ENCODE results near the gene FRS3.
A peak's percentile ranks its signal among the peaks of the same experiment; 100 is the strongest.

The FRS3 gene

DNA sequence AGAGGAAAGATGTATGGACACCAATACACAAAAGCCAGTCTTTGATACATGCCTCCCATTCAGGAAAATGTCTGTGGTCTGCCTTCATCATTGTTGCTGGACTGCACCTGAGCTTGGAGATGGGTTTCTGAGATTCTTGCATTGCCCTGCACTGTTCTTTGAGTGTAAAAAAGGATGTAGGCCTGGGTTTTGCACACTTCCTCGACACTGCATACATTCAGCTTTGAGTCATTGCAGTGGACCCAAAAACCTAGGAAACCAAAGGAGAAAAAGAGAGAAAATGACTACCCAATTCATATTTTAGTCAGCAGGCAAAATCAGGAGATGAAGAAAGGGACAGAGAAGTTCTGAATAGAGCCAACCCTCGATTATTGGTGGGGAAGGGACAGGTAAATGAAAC is 16.8 kb upstream of the FRS3 start:
- in situ Hi-C loops (cut with MboI; ENCODE audit: low pct_unique_long_range_greater_than_20kb, low sequenced_read_pairs): no loop called here
- DNase-seq: no peak

DNA sequence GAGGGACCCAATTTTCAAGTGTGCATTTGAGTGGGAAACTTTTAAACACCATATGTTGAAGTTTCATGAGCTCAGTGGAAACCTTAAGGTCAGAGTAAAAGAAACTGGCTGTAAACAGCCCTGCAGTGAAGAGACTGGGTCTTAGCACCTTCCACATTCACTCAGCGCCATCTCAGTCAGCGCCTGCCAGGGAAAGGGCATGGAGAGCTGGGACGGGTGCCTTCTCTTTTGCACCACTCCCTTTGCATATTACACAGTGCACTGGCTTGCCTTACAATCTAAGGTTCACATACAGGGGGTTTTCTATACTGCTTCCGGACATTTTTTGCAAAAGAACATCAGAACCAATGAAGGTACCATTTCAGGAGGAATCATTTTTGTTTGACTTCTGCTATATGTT is 12.3 kb upstream of the FRS3 start:
- no peak for DNase-seq
- in situ Hi-C loops (cut with MboI; ENCODE audit: low pct_unique_long_range_greater_than_20kb, low sequenced_read_pairs): no loop called here

DNA sequence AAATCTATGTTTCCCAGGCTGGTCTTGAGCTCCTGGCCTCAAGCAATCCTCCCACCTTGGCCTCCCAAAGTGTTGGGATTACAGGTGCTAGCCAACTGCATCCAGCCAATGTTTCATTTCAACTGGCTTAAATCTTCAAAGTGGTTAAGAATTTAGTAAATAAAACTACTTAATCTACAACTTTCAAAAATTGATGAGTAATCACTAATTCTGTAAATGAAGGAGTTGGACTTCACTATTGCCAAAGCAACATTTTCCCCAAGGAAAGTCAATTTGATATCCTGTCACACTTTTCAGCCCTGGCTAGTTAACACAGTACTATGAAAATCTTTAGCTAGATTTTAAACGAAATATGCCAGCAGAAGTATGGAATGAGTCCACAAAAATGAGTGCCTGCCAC is 11.6 kb upstream of the FRS3 start:
- no peak for DNase-seq
- in situ Hi-C loops (cut with MboI; ENCODE audit: low pct_unique_long_range_greater_than_20kb, low sequenced_read_pairs): no loop called here

DNA sequence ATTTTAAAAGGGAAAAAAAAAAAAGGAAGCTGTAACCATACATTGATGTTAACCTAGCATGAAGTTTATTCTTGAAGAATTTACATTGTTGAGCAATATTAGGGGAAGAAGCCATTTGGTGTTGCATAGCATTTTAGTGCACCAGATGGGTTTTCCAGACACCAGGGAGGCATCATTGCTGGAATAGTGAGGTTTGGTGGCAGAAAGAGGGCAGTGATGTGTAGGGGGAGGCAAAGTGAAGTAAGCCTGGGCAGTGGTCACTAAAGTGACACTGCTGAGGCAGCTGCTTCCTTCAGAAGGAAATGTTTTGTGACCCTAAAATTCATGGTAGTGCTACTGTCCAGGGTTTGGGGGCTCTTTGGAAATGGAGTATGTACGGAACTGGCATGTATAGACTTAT is 10.3 kb upstream of the FRS3 start:
- no peak for DNase-seq
- in situ Hi-C loops (cut with MboI; ENCODE audit: low pct_unique_long_range_greater_than_20kb, low sequenced_read_pairs): no loop called here

DNA sequence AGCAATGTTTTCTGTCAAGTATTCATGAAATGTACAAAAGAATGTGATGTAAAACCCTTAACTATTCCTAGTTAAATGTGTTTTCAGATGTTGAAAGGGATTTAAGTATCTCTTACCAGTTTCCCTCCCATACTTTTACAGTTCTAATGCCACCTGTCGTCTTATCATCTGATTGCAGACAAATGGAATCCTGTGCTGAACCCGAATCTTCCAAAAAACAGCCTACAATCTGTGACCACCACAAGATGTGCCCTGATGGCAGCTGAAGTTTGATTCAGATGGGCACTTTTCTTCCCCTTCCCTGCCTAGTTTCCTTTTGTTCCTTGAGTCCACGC is 9.7 kb upstream of the FRS3 start:
- no peak for DNase-seq
- in situ Hi-C loops (cut with MboI; ENCODE audit: low pct_unique_long_range_greater_than_20kb, low sequenced_read_pairs): loop anchor here (10.0 kb wide), 1 partner anchor 255 kb away; no protein-coding TSS in a partner anchor

DNA sequence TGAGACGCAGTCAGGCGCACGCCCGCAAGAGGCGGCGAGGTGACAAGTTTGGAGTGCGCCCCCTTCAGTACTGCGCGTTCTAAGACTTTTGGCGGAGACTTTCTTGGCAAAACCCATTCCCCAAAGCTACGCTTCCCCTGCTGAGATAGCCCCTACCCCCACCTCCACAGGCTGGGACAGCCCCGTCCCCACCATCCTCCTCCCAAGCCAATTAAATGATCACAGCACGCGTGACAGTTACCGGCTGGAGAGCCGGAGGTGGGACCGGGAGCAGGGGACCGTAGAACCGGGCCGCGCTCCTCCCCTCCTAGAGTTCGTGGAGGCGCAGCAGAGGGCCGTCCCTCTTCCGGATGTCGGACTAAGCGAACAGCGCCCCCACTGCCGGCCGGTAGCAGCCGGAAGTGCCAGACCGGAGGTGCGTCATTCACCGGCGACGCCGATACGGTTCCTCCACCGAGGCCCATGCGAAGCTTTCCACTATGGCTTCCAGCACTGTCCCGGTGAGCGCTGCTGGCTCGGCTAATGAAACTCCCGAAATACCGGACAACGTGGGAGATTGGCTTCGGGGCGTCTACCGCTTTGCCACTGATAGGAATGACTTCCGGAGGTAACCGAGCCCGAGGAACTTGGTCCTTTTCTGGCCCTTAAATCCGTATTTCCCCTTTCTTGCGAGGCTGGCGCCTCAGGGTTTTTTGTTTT is 7.7 kb upstream of the FRS3 start, which contains the start of gene TOMM6:
Gene TOMM6, plus strand, starts transcription at position 476 of the 699 bp plus-strand sequence. Its CDS starts 4 bp downstream, at position 480.
- in situ Hi-C loops (cut with MboI; ENCODE audit: low pct_unique_long_range_greater_than_20kb, low sequenced_read_pairs): loop anchor here (10.0 kb wide), 1 partner anchor 257 kb away; no protein-coding TSS in a partner anchor
- peak; percentile 97 for DNase-seq

DNA sequence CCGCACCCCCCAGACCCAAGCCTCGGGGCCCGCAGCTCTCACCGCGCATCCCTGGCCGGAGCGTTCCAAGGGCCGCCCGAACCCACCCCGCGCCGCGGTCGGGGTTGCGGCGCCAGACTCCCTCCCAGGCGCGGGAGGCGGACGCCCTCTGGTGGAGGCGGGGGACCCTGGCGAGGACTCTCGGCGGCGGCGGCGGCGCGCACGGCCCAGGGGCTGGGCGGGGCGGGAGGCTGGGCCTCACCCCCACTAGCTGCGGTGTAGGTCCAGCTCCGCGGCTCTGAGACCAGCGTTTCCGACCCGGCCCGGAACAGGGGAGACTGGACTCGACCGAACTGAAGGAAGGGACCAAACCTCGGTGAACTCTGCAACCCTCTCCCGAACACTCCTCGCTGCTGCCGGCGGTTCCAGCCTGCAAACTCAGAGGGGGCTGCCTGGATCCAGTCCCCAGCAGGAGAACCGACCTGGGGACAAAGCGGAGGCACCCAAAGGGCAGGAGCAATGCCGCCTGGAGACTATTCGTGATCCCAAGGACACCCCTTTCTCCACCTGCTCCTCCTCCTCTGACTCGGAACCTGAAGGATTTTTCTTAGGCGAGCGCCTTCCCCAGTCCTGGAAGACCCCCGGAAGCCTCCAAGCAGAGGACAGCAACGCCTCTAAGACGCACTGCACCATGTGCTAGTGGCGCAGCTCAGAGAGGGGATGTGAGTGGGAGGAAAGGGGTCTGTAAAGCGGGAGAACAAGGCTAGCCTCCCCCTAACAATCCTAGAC is 6.9 kb upstream of the FRS3 start:
- in situ Hi-C loops (cut with MboI; ENCODE audit: low pct_unique_long_range_greater_than_20kb, low sequenced_read_pairs): loop anchor here (10.0 kb wide), 1 partner anchor 258 kb away; no protein-coding TSS in a partner anchor
- peak; percentile 76 for DNase-seq

DNA sequence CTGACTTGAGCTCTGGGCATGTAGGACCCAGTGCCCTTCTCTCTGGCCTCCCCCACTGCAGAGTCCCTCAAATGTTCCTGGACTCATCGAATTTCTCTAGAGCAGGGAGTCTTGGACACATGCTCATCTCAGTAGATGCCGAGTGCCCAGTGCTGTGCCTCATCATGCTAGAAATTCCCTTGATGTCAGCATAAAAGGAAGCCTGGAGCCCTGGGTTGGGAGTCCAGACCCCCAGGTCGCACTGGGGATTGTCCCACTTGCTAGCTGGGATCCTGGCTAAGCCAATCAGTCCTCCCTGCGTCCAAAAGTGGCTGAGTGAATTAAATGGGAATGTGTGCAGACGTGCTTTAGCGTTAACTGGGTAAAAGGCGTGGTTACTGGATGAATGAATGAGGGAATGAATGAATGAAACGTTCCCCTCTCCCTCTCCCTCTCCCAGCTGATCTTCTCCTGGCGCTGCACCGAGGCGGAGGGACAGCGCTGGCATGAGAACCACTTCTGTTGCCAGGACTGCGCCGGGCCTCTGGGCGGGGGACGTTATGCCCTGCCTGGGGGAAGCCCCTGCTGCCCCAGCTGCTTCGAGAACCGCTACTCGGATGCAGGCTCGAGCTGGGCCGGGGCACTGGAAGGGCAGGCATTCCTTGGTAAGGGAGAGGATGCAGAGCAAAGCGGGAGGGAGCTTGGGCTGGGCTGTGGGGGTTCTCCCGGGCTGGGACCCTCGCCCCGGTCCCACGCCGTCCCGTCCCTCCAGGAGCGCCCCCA is 6.2 kb upstream of the FRS3 start:
- in situ Hi-C loops (cut with MboI; ENCODE audit: low pct_unique_long_range_greater_than_20kb, low sequenced_read_pairs): loop anchor here (10.0 kb wide), 1 partner anchor 259 kb away; no protein-coding TSS in a partner anchor
- no peak for DNase-seq

DNA sequence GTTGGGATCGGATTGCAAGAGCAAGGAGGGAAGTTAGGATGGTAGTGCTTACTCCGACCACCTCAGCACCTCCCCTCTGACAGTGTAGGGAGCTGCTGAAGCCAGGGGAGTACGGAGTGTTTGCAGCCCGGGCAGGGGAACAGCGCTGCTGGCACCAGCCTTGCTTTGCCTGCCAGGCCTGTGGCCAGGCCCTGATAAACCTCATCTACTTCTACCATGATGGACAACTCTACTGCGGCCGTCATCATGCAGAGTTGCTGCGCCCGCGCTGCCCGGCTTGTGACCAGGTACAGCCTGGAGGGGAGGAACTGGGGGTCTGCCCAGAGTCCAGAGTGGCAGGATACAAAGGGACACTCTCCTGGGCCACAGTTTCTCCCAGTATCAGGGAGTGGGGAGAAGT is 5.6 kb upstream of the FRS3 start:
- no peak for DNase-seq
- in situ Hi-C loops (cut with MboI; ENCODE audit: low pct_unique_long_range_greater_than_20kb, low sequenced_read_pairs): loop anchor here (10.0 kb wide), 1 partner anchor 260 kb away; no protein-coding TSS in a partner anchor

DNA sequence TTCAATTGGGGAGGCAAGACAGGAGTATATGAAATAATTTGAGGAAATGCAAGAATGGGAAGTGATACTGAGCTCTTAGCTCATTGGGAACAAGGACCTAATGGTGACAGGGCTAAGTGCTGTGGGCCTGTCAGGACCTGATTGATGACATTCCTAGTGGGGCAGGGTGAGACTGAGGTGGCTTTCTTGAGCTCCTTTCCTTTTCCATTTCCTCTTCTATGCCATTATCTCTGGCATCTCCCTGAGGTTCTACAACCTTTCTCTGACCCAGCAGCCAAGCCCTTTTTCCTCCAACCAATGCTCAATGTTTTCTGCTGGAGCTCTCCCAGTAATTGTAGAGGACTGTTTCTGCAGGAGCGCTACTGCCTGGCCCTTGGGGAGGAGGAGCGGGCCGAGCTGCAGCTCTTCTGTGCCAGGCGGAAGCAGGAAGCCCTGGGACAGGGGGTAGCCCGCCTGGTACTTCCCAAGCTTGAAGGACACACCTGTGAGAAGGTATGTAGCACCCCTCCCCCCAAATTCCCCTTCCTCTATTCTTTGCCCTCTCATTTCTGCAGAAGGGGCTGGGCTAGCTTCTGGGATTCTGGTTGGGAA is 5.0 kb upstream of the FRS3 start:
- DNase-seq: peak; percentile 49
- in situ Hi-C loops (cut with MboI; ENCODE audit: low pct_unique_long_range_greater_than_20kb, low sequenced_read_pairs): loop anchor here (10.0 kb wide), 1 partner anchor 260 kb away; no protein-coding TSS in a partner anchor

DNA sequence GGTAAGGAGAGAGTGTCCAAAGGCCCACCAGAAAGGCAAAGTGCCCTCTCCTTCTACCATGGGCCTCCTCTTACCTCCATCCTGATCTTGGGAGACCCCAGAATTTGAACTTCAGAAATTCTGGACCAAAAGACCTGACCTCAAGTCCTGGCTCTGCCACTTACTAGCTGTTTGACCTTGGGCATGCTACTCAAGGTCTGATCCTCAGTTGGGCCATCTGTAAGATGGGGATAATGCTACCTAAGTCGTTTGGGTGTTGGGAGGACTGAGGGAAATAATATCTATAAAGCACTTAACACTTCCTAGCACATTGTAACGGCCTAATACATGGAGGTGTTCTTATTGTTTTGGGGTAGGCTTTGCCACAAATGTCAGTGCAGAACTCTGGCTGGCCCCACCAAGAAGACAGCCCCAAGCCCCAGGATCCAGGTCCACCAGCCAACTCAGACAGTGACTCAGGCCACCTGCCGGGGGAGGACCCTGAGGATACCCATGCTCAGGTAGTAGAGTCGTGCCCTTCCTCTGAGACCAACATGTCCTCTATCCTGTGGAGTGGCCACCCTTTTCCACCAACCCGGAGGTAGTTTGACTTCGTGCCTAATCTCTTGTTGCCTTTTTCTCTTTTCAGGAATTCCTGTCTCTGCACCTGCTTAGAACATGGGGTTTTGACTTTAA is 3.5 kb upstream of the FRS3 start:
- no peak for DNase-seq
- in situ Hi-C loops (cut with MboI; ENCODE audit: low pct_unique_long_range_greater_than_20kb, low sequenced_read_pairs): loop anchor here (10.0 kb wide), 1 partner anchor 262 kb away; no protein-coding TSS in a partner anchor

DNA sequence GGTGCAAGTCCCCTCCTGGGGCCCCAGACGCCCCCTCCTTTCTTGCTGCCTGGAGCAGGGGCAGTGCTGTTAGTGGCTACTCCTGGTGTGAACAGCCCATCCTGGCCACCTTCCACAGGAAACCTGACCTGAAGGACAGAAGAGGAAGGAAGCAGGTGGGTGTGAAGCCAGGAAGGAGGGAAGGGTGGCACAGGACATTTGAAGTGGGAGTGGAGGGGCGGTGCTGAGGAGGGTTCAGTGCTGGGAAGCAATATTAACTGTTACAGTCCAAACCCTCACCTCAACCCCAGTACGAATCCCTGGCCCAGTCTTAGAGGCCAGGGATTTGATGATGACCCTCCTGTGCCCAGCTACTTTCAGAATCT is 1.6 kb upstream of the FRS3 start:
- in situ Hi-C loops (cut with MboI; ENCODE audit: low pct_unique_long_range_greater_than_20kb, low sequenced_read_pairs): loop anchor here (10.0 kb wide), 1 partner anchor 263 kb away; no protein-coding TSS in a partner anchor
- DNase-seq: peak; percentile 46

DNA sequence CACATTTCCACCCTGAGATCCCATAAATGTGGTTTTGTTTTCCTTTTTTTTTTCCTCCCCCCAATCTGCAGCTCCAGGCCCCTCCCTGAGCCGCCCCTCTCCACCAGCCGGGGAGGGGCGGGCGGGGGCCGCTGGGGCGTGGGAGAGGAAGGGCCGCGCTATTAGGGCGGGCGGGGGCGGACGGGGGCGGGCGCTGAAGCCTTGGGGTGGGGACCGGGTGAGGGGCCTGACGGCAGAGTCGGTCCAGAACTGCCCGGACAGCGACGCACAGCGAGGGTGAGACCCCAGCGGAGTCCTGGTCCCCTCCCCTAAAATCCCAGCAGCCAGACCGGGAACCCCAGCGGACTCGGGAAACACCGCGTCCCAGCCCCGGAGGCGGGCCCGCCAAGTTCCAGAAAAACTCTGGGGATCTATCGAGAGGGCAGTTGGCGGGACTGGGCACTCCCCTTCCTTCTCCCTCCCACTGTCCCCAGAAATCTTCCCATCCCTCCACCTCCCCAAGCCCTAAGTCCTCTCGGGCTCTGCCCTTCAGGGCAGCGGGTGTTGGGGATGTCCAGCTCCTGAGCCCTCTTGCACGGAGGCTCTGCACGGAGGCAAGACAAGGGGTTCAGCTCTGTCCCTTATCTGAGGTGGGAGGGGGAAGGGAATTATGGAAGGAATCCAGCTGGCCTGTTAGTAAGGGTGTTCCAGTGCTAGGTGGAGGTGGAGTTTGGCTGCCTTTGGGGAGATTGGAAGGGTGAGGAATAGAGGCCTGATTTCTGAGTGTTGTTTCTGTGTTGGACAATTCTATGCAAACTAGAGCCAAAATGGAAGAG is 1.1 kb upstream of the FRS3 start, which contains the start of gene PRICKLE4:
Gene PRICKLE4, plus strand, starts transcription at position 232 of the 815 bp plus-strand sequence. CDS start 2,692 bp downstream, outside the sequence.
- DNase-seq: no peak
- in situ Hi-C loops (cut with MboI; ENCODE audit: low pct_unique_long_range_greater_than_20kb, low sequenced_read_pairs): loop anchor here (10.0 kb wide), 1 partner anchor 264 kb away; no protein-coding TSS in a partner anchor

DNA sequence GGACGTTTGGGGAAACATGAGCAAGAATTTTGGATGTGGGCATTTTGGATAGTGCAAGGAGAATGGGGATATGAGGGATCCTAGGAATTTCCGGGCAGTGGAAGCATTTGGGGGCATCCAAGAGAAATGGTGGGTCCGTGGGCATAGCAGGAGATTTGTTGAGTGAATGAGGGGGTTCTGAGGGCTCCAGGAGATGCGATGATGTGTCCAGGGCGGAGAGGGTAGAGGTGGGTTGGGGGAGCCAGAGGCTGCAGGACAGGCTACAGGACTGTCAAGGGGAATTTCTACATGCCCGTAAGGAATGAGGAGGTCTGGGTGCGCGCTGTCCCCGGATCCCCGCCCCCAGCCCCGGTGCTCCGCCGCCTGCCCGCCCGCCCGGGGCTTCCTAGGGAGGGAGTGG is 364 bp downstream of the FRS3 start:
- no peak for DNase-seq
- in situ Hi-C loops (cut with MboI; ENCODE audit: low pct_unique_long_range_greater_than_20kb, low sequenced_read_pairs): no loop called here

DNA sequence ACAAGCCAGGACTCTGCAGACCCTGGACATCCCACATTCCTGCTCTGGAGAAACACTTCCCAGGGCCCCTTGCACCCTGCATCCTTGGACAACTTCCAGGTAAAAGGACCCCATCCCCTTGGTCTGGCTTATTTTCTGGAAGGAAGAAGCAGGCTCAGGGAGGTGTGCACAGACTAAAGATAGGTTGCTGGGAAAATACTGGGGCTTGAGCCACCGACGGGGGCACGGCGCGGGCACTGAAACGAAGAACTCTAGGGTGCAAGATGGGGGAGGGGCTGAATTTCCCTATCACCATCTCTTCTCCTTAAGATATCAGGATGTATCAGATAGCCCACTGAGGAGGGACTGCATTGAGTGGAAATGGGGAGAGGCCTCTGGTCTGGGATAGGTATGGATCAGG is 805 bp downstream of the FRS3 start:
- in situ Hi-C loops (cut with MboI; ENCODE audit: low pct_unique_long_range_greater_than_20kb, low sequenced_read_pairs): no loop called here
- no peak for DNase-seq

DNA sequence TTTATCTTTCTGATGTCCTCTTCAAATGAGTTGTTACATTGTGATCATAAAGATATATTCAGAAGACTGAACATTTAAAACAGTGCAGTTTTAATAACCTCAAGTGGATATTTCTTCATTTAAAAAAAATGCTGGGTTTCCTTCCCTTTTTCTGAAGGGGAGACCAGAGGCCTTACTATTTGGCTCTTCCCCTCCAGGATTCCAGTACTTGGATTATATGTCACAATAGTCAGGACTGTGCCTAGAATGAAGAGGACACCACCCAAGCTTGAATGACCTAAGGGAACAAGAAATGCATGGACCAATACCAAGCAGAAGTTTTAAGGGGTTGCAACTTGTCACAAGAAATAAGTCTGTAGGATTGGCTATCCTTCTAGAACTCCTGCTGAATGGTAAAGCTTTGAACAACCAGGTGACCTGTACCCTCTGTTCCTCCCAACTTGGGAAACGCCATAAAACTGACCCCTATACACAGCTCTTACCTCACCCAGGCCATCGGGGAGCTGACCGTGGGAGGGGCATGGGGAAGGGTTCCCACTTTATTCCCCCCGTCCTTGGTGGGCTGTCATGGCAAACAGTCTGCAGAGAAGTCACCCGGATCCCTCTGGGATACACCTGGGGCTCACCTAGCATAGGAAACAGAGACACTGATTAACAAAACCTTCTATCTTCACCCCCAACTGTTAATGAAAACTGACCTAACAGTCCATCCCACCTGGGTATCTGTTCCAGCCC is 2.0 kb downstream of the FRS3 start:
- peak; percentile 25 for DNase-seq
- in situ Hi-C loops (cut with MboI; ENCODE audit: low pct_unique_long_range_greater_than_20kb, low sequenced_read_pairs): no loop called here

DNA sequence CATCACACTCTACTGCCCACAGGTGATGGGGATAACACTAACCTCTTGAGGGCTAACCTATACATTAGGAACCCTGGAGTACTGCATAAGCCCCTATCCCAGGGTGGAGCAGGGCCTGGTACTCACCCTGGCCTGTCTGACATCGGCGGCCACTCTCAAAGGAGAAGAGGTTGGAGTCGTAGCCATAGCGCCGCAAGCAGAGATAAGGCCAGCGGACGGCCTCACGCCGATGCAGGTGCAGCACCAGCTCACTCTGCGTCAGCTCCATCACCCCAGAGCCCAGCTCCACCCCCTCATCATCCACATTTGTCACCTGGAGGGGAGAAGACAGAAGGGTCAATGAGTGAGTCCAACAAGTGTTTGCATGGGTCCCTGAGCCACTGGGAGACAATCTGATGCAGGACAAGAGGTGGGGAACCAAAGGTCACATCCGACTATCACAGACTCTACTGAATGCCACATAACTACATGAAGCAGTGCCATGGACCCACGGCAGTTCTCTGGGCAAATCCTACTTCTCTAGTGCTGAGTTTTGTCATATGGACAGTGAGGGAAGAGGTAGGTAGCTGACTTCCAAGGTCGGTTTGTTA is 4.3 kb downstream of the FRS3 start:
- no peak for DNase-seq
- in situ Hi-C loops (cut with MboI; ENCODE audit: low pct_unique_long_range_greater_than_20kb, low sequenced_read_pairs): no loop called here

All from KBM-7 (cell line).